ENCODE measurements around the gene AQP11. TPM values are rescaled to one million over a fixed set of nuclear protein-coding genes. Genes with fewer than 3 reads are reported as not detected.
"Not testable (repeated sequence)": the region's sequence is repeated elsewhere in the genome, so short reads cannot be mapped to it uniquely, and the experiment has no call there.

AQP11 gene
- total RNA-seq, 1 donor = 2.9 TPM

- H2AFZ ChIP-seq (ENCODE audit: low read length) = peak overlapping the region; percentile 85
- no peak overlapping the region for H3K4me3 ChIP-seq (ENCODE audit: insufficient read depth, low read length)
- no peaks in the 10 kb centered on the region for H3K27me3 ChIP-seq (ENCODE audit: insufficient read depth, low read length)
- no peaks in the 10 kb centered on the region for H3K79me2 ChIP-seq (ENCODE audit: insufficient read depth, low read length)
- no peaks in the 10 kb centered on the region for H4K20me1 ChIP-seq (ENCODE audit: insufficient read depth, low read length)
- DNase-seq (ENCODE audit: insufficient read length, low spot score, missing footprints) = peak; percentile 78
- H3K27ac ChIP-seq (ENCODE audit: low read depth, low read length) = no peak overlapping the region
- TF ChIP-seq, protein P1, sequence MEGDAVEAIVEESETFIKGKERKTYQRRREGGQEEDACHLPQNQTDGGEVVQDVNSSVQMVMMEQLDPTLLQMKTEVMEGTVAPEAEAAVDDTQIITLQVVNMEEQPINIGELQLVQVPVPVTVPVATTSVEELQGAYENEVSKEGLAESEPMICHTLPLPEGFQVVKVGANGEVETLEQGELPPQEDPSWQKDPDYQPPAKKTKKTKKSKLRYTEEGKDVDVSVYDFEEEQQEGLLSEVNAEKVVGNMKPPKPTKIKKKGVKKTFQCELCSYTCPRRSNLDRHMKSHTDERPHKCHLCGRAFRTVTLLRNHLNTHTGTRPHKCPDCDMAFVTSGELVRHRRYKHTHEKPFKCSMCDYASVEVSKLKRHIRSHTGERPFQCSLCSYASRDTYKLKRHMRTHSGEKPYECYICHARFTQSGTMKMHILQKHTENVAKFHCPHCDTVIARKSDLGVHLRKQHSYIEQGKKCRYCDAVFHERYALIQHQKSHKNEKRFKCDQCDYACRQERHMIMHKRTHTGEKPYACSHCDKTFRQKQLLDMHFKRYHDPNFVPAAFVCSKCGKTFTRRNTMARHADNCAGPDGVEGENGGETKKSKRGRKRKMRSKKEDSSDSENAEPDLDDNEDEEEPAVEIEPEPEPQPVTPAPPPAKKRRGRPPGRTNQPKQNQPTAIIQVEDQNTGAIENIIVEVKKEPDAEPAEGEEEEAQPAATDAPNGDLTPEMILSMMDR (IDR thresholded peaks at IDR 0.05; ENCODE audit: extremely low read depth, low read depth, low read length) = peak; percentile 66
- no peaks in the 10 kb centered on the region for H3K4me1 ChIP-seq (ENCODE audit: insufficient read depth, low read length)
- no peaks in the 10 kb centered on the region for H3K36me3 ChIP-seq (ENCODE audit: insufficient read depth, low read length)
- peak overlapping the region; percentile 44 for H3K4me2 ChIP-seq (ENCODE audit: insufficient read depth, low read length)
- no peaks in the 10 kb centered on the region for H3K9me3 ChIP-seq (ENCODE audit: low read depth, low read length)
Measured at GRCh38 chr11:77547863-77548551, 41.7 kb upstream of the AQP11 start.

DNA sequence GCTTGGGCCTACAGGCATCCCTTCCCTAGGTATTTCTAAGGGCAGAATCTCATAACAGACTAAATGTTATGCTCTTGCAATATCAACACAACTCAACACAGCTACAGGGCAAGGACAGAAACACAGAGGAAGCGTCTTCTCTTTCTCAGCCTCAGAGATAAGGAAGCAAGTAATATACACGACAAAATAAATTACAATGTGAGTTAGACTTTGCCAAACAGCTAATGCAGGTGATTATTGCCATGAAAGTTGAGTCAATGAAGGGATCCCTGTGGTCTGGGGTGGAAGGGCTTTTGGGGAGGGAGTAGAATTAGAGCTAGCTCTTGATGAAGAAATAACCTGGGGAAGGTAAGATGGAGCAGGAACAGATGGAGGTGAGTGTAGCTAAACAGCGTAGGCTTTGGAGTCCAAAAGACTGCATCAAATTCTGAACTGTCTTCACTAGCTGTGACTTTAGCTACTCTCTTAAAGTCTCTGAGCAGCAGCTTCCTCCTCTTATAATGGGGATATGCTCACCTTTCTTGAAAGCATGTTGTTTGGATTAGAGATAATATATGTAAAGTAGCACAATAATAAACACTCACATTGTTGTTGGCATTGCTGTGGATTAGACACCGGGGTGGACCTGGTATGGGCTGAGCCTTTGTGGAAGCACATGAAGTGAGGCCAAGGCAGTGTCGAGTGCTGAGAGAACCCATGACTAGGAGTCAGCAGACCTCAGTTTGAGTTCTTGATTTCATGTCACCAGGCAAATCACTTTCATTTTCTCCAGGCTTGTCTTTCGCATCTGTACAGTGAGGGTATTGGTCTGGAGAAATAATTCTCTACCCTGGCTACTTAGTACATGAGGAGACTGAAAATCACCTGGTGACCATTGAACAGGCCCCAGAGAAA lies 41.0 kb upstream of the AQP11 start:
- peak overlapping the region; percentile 85 for H2AFZ ChIP-seq (ENCODE audit: low read length)
- H3K4me2 ChIP-seq (ENCODE audit: insufficient read depth, low read length) = peak overlapping the region; percentile 44
- no peak for DNase-seq (ENCODE audit: insufficient read length, low spot score, missing footprints)

DNA sequence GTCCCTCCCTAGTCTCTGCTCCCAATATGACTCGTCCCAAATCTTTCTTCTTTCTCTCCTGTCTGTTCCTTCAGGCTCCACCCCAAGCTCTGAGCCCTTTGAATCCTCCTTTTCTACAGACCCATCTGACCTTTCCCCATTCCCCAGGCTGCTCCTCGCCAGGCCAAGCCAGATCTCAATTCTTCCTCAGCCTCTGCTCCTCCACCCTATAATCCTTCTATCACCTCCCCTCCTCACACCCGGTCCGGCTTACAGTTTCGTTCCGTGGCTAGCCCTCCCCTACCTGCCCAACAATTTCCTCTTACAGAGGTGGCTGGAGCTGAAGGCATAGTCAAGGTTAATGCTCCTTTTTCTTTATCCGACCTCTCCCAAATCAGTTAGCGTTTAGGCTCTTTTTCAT lies 38.3 kb upstream of the AQP11 start:
- H3K4me3 ChIP-seq (ENCODE audit: insufficient read depth, low read length); H3K4me1 ChIP-seq (ENCODE audit: insufficient read depth, low read length); H3K27me3 ChIP-seq (ENCODE audit: insufficient read depth, low read length); H4K20me1 ChIP-seq (ENCODE audit: insufficient read depth, low read length); H3K36me3 ChIP-seq (ENCODE audit: insufficient read depth, low read length); H3K27ac ChIP-seq (ENCODE audit: low read depth, low read length); H3K9me3 ChIP-seq (ENCODE audit: low read depth, low read length); H3K4me2 ChIP-seq (ENCODE audit: insufficient read depth, low read length); H3K79me2 ChIP-seq (ENCODE audit: insufficient read depth, low read length); H2AFZ ChIP-seq (ENCODE audit: low read length); DNase-seq (ENCODE audit: insufficient read length, low spot score, missing footprints): not testable (repeated sequence)

More for the DNA sequence above, 41.0 kb upstream of the AQP11 start:
- no peak overlapping the region for H3K4me3 ChIP-seq (ENCODE audit: insufficient read depth, low read length)
- H3K4me1 ChIP-seq (ENCODE audit: insufficient read depth, low read length) = no peaks in the 10 kb centered on the region
- H3K27ac ChIP-seq (ENCODE audit: low read depth, low read length) = no peak overlapping the region
- TF ChIP-seq, protein P1 (IDR thresholded peaks at IDR 0.05; ENCODE audit: extremely low read depth, low read depth, low read length) = no peak
- H3K9me3 ChIP-seq (ENCODE audit: low read depth, low read length) = no peaks in the 10 kb centered on the region
- H4K20me1 ChIP-seq (ENCODE audit: insufficient read depth, low read length) = no peaks in the 10 kb centered on the region
- no peaks in the 10 kb centered on the region for H3K27me3 ChIP-seq (ENCODE audit: insufficient read depth, low read length)
- H3K36me3 ChIP-seq (ENCODE audit: insufficient read depth, low read length) = no peaks in the 10 kb centered on the region
- H3K79me2 ChIP-seq (ENCODE audit: insufficient read depth, low read length) = no peaks in the 10 kb centered on the region

GRCh38 chr11:77557553-77557952 lies 32.2 kb upstream of the AQP11 start:
- no peak overlapping the region for H3K4me2 ChIP-seq (ENCODE audit: insufficient read depth, low read length)
- no peak overlapping the region for H2AFZ ChIP-seq (ENCODE audit: low read length)
- no peaks in the 10 kb centered on the region for H3K79me2 ChIP-seq (ENCODE audit: insufficient read depth, low read length)
- TF ChIP-seq, protein P1 (IDR thresholded peaks at IDR 0.05; ENCODE audit: extremely low read depth, low read depth, low read length) = peak; percentile 26
- no peak overlapping the region for H3K4me3 ChIP-seq (ENCODE audit: insufficient read depth, low read length)
- H3K27me3 ChIP-seq (ENCODE audit: insufficient read depth, low read length) = no peaks in the 10 kb centered on the region
- no peaks in the 10 kb centered on the region for H3K9me3 ChIP-seq (ENCODE audit: low read depth, low read length)
- H3K27ac ChIP-seq (ENCODE audit: low read depth, low read length) = no peak overlapping the region
- no peaks in the 10 kb centered on the region for H3K36me3 ChIP-seq (ENCODE audit: insufficient read depth, low read length)
- no peaks in the 10 kb centered on the region for H4K20me1 ChIP-seq (ENCODE audit: insufficient read depth, low read length)
- no peak for DNase-seq (ENCODE audit: insufficient read length, low spot score, missing footprints)
- peaks cover 13% of the 10 kb centered on the region for H3K4me1 ChIP-seq (ENCODE audit: insufficient read depth, low read length)

All from osteoblast (primary cell).